Naive thymus-derived CD8-positive, alpha-beta T cell (primary cell): Measurements from ENCODE around the gene CFP. TPM values are rescaled to one million over a fixed set of nuclear protein-coding genes. Genes with fewer than 3 reads are reported as not detected.
"Not testable (repeated sequence)": the region's sequence is repeated elsewhere in the genome, so short reads cannot be mapped to it uniquely, and the experiment has no call there.

Experiments used
- ATAC-seq, 2 donors: fragments of 150-1000 bp; cut with Tn5 transposase in 1 of 2; sonication (Bioruptor Pico), chemical (Tn5 transposase) in 1 of 2; 1 replicate in 1 of 2; 2 replicates in 1 of 2; pipeline ENCODE4 v1.10.0; 2021; ENCODE audit warnings: mild to moderate bottlenecking in 2 of 2, moderate library complexity in 2 of 2
- POLR2A ChIA-PET: fragments of 350-600 bp; sonication (Branson Sonifier 250); formaldehyde crosslinking; loops from one replicate; lab custom pipeline; 2021; ENCODE audit warnings: antibody characterized with exemption; lab: Charles Lee
- DNase-seq, 10 donors: peaks; one replicate each; pipeline versions ENCODE4 v3.0.0 to v3.0.0-alpha.2; 2020 to 2022
- H3K27ac Mint-ChIP-seq, 10 donors: one replicate each; pipeline ENCODE4 v1.8.0; 2020 to 2022; ENCODE audit warnings: mild to moderate bottlenecking in 10 of 10, mixed read lengths in 10 of 10, moderate library complexity in 4 of 10, inconsistent platforms in 1 of 10
- H3K27me3 Mint-ChIP-seq, 5 donors: one replicate each; pipeline ENCODE4 v1.8.0; 2021 to 2022; ENCODE audit warnings: mixed read lengths in 5 of 5
- H3K36me3 Mint-ChIP-seq, 3 donors: one replicate each; pipeline ENCODE4 v1.8.0; 2020 to 2022; ENCODE audit warnings: mixed read lengths in 3 of 3, mild to moderate bottlenecking in 2 of 3, inconsistent platforms in 1 of 3
- H3K4me1 Mint-ChIP-seq, 4 donors: one replicate each; pipeline ENCODE4 v1.8.0; 2021 to 2022; ENCODE audit warnings: mixed read lengths in 4 of 4
- H3K4me3 Mint-ChIP-seq, 10 donors: one replicate each; pipeline ENCODE4 v1.8.0; 2020 to 2022; ENCODE audit warnings: mild to moderate bottlenecking in 10 of 10, mixed read lengths in 10 of 10, moderate library complexity in 6 of 10, inconsistent platforms in 1 of 10
- H3K9me3 Mint-ChIP-seq, 9 donors: one replicate each; pipeline ENCODE4 v1.8.0; 2020 to 2022; ENCODE audit warnings: mixed read lengths in 9 of 9, mild to moderate bottlenecking in 3 of 9, inconsistent platforms in 1 of 9, moderate library complexity in 1 of 9
- polyA plus RNA-seq, 3 donors: library from polyadenylated mRNA; unstranded; fragments of 300-500 nt; fragmentation: Illumina TruSeq; gene quantifications; one replicate each; pipeline ENCODE4 v1.2.3, GENCODE V29; 2021
- total RNA-seq, 8 experiments: library from RNA in 2 of 8; stranded (reverse) in 2 of 8; gene quantifications; one replicate each; pipeline ENCODE4 v1.2.3 and lab custom pipeline; 2021 to 2026

The CFP gene
- total RNA-seq (10 to 100 TPM; 16.9 to 19.5 TPM), polyA plus RNA-seq (10 to 100 TPM in 2 of 3 donors, 1 to 10 TPM in 1; 5.4 to 12.7 (median 10.3) TPM), total RNA-seq (lab: John Stamatoyannopoulos, UW) (1.2 to 8.4 (median 3.9) reads per million in 6 experiments)

DNA sequence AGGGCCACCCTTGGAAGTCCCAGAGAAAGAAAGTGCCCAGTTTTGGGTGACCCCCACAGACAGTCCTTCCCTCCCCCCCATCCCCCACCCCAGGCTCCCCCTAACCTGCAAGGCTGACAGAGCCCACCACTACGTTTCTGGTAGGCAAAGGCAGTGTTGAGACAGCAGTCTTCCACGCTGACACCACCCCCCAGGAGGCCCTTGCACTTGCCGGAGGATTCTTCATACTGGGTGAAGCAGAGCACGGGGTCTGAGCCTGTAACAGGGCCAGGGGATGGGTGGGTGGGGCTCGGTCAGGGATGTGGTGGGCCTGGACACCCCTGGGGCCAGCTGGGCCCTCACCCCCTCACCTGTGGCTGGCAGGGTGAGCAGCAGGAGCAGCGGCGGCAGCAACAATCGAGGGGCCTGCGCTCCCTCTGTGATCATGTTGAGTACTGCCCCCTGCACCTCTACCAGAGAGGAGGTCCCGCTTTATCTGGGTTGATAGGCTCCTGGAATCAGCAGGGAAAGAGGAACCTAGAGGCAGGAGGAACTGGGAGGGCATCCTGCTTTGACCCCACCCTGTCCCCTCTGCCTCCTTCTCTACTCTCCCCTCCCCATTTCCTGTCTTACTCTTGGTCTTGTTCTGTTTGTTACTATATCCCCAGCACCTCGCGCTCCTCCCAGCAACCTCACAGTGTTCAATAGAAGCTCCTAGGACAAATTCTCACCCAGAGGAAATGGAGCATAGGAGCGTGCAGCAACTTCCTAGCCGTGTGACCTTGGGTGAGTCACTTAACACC, at the start of gene CFP:
CFP (minus strand) TSS at position 512 of the 782 bp plus-strand sequence; CDS start at position 426, 86 bp downstream.
- ATAC-seq (peak; percentile 80 to 87), DNase-seq (peak in 2 of 10 donors; percentile 32 to 36)
- no peaks in the 10 kb centered on the region for H3K9me3 Mint-ChIP-seq
- POLR2A ChIA-PET = interaction anchor here (0.9 to 2.2 kb wide), 5 partner anchors 14 to 73 kb away, joined by 3 to 7 read pairs (median 6); partner anchors contain the start of genes ELK1 and UXT
- H3K27me3 Mint-ChIP-seq = no peaks in the 10 kb centered on the region
- H3K4me1 Mint-ChIP-seq = peaks cover 9 to 30% (median 22%) of the 10 kb centered on the region in 4 donors
- H3K27ac Mint-ChIP-seq = peak within 1 kb of the TSS; percentile 81 to 94 (median 88)
- peak within 1 kb of the TSS; percentile 76 to 90 (median 82) for H3K4me3 Mint-ChIP-seq
- peaks cover 0 to 2% (median 0%) of the 10 kb centered on the region in 3 donors for H3K36me3 Mint-ChIP-seq

DNA sequence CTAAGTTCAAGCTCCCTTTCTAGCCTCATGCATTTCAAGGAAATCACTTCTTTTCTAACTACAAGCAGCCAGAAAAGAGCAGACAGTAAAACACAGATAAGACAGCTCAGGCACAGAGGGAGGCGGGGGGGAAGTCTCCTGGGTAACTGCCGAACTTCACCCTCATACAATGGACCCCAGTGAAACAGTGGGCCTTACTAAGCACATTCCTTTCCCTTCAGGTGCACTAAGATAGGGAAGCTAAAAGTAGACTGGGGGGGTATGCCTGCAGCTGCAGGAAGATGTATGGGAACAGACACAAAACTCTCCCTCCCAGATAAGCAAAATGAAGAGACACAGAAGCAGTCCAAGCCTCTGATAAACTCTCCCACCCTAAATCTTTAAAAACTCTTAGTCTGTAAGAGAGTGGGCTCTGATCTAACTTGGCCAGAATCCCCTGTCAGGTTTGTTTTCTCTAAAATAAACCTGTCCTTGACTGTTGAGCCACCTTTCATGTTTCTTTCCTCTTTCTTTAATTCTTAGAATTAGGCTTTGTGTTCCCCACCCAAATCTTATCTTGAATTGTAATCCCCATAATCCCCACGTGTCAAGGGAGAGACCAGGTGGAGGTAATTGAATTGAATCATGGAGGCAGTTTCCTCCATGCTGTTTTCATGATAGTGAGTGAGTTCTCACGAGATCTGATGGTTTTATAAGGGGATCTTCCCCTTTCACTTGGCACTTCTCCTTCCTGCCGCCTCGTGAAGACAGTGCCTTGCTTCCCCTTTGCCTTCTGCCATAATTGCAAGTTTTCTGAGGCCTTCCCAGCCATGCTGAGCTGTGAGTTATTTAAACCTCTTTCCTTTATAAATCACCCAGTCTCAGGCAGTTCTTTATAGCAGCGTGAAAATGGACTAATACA, 46.5 kb upstream of the CFP start:
- H3K4me1 Mint-ChIP-seq, H3K36me3 Mint-ChIP-seq, DNase-seq, H3K4me3 Mint-ChIP-seq, POLR2A ChIA-PET, H3K27me3 Mint-ChIP-seq, H3K27ac Mint-ChIP-seq, ATAC-seq, H3K9me3 Mint-ChIP-seq: not testable (repeated sequence)

DNA sequence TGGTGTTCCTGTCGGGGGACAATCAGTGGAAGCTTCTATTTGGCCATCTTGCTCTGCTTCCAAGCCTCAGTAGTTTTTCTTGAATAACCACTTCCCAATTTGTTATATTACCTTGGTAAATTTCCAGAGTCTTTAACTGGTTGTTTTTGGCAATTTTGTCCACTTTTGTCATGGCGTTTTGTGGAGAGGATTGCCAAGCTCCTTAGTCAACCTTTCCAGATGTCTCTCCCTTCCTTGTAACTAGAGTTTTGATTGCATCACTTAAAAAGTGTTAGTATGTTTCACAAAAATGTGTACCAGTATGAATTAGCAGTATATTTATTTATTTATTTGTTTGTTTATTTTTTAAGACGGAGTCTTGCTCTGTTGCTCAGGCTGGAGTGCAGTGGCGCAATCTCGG, 45.0 kb upstream of the CFP start:
- H3K36me3 Mint-ChIP-seq = no peaks in the 10 kb centered on the region
- DNase-seq (no peak), ATAC-seq (no peak)
- H3K9me3 Mint-ChIP-seq = peaks cover 0 to 1% (median 0%) of the 10 kb centered on the region in 9 donors
- H3K27ac Mint-ChIP-seq = no peak overlapping the region
- H3K27me3 Mint-ChIP-seq = peaks cover 0 to 2% (median 0%) of the 10 kb centered on the region in 5 donors
- H3K4me1 Mint-ChIP-seq = peaks cover 0 to 1% (median 0%) of the 10 kb centered on the region in 4 donors
- POLR2A ChIA-PET = no interaction called here
- H3K4me3 Mint-ChIP-seq = no peak overlapping the region

DNA sequence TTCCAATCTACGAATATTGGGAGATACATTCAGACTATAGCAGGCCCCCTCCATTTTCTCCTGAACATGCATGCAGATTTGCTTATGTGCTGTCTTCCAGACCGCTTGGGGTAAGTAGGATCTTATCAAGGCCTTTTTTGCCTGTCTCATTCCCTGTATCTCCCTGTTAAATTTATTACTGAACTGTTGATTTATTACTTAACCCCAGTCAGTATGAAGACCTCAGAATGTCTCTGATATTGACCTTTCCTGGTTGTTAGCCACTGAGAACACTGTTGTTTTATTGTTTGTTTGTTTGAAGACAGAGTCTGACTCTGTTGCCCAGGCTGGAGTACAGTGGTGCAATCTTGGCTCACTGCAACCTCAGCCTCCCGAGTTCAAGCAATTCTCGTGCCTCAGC, 36.1 kb upstream of the CFP start:
- H3K27ac Mint-ChIP-seq, H3K27me3 Mint-ChIP-seq, ATAC-seq, POLR2A ChIA-PET, H3K4me3 Mint-ChIP-seq, DNase-seq, H3K36me3 Mint-ChIP-seq, H3K4me1 Mint-ChIP-seq, H3K9me3 Mint-ChIP-seq: not testable (repeated sequence)

DNA sequence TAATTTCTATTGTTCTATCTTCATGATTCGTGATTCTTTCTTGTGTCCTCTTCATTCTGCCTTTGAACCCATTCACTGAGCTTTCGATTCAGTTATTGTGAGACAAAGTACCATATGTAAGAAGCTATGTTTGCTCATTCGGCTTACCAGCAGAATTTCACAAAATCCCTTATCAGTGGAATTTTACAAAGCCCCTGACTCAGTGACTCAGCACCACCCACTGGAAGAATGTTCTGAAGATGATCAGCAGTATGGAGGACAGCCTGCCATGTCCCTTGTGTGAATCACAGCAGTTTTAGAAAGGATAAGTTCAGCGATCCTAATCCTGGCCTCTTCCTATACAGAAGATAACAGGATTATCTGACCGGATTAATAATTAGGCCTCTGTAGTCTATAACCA, 35.0 kb upstream of the CFP start:
- POLR2A ChIA-PET = no interaction called here
- Mint-ChIP-seq H3K27ac (peak overlapping the region in 1 of 10 donors; percentile 55), H3K9me3 (no peaks in the 10 kb centered on the region), H3K4me1 (peaks cover 0 to under 1% (median under 1%) of the 10 kb centered on the region in 4 donors), H3K27me3 (no peaks in the 10 kb centered on the region), H3K36me3 (no peaks in the 10 kb centered on the region), H3K4me3 (no peak overlapping the region)
- DNase-seq (no peak), ATAC-seq (no peak)

DNA sequence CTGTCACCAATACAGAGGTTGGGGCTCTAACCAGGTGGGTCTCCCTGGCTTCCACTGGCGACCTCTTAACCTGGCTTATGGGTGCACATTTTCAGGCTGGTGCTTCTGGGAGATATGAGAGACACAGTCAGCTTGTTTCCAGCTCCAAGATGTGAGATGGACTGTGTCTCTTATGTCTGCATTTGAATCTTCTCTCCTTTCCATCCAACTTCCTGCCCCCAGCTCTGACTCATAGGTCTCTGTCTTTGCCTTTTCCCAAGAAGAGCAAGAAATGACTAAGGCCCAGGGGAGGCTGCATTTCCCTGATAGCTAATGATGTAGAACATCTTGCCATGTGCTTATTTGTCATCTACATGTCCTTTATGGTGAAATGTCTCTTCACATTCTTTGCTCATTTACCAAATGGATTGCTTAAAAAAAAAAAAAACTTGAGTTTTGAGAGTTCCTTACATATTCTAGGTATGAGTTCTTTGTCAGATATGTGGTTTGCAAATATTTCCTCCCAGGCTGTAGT, 32.5 kb upstream of the CFP start:
- H3K27ac Mint-ChIP-seq = no peak overlapping the region
- no peak for DNase-seq
- ATAC-seq = no peak
- H3K4me3 Mint-ChIP-seq = no peak overlapping the region
- no peaks in the 10 kb centered on the region for H3K9me3 Mint-ChIP-seq
- POLR2A ChIA-PET = no interaction called here
- H3K27me3 Mint-ChIP-seq = peaks cover 0 to 3% (median 0%) of the 10 kb centered on the region in 5 donors
- H3K36me3 Mint-ChIP-seq = no peaks in the 10 kb centered on the region
- peaks cover 3 to 17% (median 15%) of the 10 kb centered on the region in 4 donors for H3K4me1 Mint-ChIP-seq

DNA sequence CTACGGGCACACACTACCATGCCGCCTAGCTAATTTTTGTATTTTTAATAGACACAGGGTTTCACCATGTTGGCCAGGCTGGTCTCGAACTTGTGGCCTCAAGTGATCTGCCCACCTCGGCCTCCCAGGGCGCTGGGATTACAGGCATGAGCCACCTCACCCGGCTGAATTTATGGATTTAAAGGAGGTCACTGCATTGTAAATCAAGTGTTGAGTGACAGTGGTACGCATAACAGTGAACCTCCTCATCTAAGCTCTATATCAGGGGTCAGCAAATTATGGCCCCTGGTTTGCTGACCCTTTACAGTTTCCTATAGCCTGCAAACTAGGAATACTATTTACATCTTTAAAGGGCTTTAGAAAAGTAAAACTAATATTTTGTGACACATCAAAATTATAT, 31.8 kb upstream of the CFP start:
- Mint-ChIP-seq H3K9me3 (no peaks in the 10 kb centered on the region), H3K27me3 (peaks cover 0 to 3% (median 0%) of the 10 kb centered on the region in 5 donors), H3K27ac (no peak overlapping the region), H3K4me1 (peaks cover 3 to 22% (median 20%) of the 10 kb centered on the region in 4 donors), H3K4me3 (no peak overlapping the region), H3K36me3 (peaks cover 0 to 6% (median 0%) of the 10 kb centered on the region in 3 donors)
- POLR2A ChIA-PET = no interaction called here
- no peak for DNase-seq
- no peak for ATAC-seq

DNA sequence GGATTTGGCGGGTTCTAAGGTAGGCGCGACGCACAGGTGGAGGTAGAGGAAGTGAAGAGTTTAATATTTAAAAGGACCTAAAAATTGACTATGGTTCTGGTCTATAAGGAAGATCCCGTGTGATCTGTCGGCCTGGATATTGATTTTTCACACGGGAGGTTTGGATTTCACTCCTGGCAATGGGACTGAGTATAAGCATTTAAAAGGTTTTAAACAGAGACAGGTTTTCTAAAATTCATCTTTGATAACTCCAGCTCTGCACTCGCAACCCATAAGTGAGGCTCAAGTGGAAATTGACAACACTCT, 29.6 kb upstream of the CFP start:
- Mint-ChIP-seq H3K4me1 (peaks cover 11 to 31% (median 24%) of the 10 kb centered on the region in 4 donors), H3K9me3 (no peaks in the 10 kb centered on the region), H3K27ac (peak overlapping the region; percentile 94 to 99 (median 98)), H3K27me3 (peaks cover 0 to 3% (median 0%) of the 10 kb centered on the region in 5 donors), H3K4me3 (peak overlapping the region; percentile 86 to 96 (median 91)), H3K36me3 (peaks cover 0 to 27% (median 5%) of the 10 kb centered on the region in 3 donors)
- DNase-seq (no peak), ATAC-seq (no peak)
- POLR2A ChIA-PET = interaction anchor here (1.0 kb wide), 1 partner anchor 9 kb away, joined by 7 read pairs; the partner anchor contains the start of gene ELK1

DNA sequence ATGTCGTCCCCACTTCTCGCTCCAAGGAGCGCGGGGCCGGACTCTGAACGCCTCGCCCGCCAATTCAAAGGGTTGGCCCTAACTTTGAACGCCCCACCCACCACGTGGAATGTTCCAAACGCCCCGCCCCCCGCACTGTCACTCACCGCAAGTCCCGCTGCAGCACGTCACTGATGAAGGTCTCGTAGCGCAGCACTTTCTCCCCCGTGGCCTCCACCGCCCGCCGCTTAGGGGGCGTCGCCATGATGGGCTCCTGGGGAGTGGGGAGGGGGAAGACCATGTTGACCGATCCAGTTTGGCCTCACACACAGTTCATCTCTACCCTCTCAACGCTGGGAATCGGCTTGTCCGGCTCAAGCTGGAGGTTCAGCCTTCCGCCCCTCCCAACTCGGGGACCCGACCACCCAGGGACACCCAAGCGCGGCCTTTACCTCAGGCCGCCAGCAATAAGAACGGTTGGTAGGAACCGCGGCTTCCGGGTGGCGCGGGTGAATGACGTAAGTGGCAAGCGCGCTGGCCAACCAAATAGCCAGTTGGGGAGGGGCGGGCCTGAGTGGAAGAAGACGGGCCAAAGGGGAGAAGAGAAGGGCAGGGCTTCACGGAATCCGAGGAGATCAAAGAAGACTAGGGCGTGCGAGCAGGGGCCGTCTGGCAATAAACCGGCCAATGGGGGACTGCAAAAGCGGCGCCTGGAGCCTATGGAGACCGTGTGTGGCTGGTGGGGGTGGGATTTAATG, 29.1 kb upstream of the CFP start, which contains the start of gene UXT:
UXT (minus strand) TSS at position 497 of the 737 bp plus-strand sequence; CDS start at position 244, 253 bp downstream.
- DNase-seq (peak; percentile 78 to 95 (median 91)), ATAC-seq (peak; percentile 85 to 88)
- POLR2A ChIA-PET = interaction anchor here (0.5 to 1.0 kb wide), 3 partner anchors 8 to 425 kb away, joined by 3 to 7 read pairs (median 3); partner anchors contain the start of genes CFP and ELK1
- Mint-ChIP-seq H3K4me3 (peak within 1 kb of the TSS; percentile 86 to 96 (median 91)), H3K9me3 (no peaks in the 10 kb centered on the region), H3K4me1 (peaks cover 11 to 31% (median 24%) of the 10 kb centered on the region in 4 donors), H3K27me3 (peaks cover 0 to 3% (median 0%) of the 10 kb centered on the region in 5 donors), H3K36me3 (peaks cover 0 to 30% (median 5%) of the 10 kb centered on the region in 3 donors), H3K27ac (peak within 1 kb of the TSS; percentile 94 to 99 (median 98))

DNA sequence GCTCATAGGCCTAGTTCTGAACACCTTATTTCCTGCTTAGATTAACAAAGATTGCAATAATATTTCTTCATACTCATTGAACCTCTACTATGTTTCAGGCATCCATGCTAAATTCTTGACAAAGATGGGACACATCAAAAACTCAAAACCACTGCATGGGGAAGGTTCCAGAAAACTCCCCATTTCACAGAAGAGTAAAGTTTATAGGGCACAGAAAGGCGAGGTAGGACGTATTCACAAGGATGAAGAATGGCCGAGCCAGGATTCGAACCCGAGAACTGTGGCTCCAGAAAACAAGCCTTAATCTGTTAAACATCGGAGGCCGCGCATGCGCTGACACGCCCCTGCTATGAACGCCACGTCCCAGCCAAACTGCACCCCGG, 28.6 kb upstream of the CFP start:
- DNase-seq = no peak
- Mint-ChIP-seq H3K4me3 (peak overlapping the region; percentile 86 to 96 (median 91)), H3K27me3 (peaks cover 0 to 3% (median 0%) of the 10 kb centered on the region in 5 donors), H3K36me3 (peaks cover 0 to 36% (median 5%) of the 10 kb centered on the region in 3 donors), H3K9me3 (no peaks in the 10 kb centered on the region), H3K27ac (peak overlapping the region; percentile 94 to 99 (median 98)), H3K4me1 (peaks cover 11 to 33% (median 24%) of the 10 kb centered on the region in 4 donors)
- POLR2A ChIA-PET = interaction anchor here (0.5 to 1.0 kb wide), 3 partner anchors 8 to 425 kb away, joined by 3 to 7 read pairs (median 3); partner anchors contain the start of genes CFP and ELK1
- ATAC-seq = no peak
